Jurkat, Clone E6-1 (cell line): ENCODE data around the gene SGPP2. TPM values are rescaled to one million over a fixed set of nuclear protein-coding genes. Genes with fewer than 3 reads are reported as not detected.
"Not testable (repeated sequence)": the region's sequence is repeated elsewhere in the genome, so short reads cannot be mapped to it uniquely, and the experiment has no call there.

Experiments
- DNase-seq: peaks from one replicate; pipeline ENCODE4 v3.0.0-alpha.2; 2011; ENCODE audit warnings: low read depth, low spot score
- H3K4me3 ChIP-seq: 2 replicates; pipeline ENCODE4 v1.5.1; 2011; ENCODE audit warnings: mild to moderate bottlenecking, low read length, control low read depth, moderate library complexity
- polyA plus RNA-seq: library from polyadenylated mRNA; unstranded; fragments of >200 nt; gene quantifications from one replicate; pipeline ENCODE4 v1.2.1, GENCODE V29; 2012; ENCODE audit warnings: missing spikeins; ENCODE audit not compliant: insufficient read length, insufficient read depth

The SGPP2 gene
- polyA plus RNA-seq = 0.26 TPM

DNA sequence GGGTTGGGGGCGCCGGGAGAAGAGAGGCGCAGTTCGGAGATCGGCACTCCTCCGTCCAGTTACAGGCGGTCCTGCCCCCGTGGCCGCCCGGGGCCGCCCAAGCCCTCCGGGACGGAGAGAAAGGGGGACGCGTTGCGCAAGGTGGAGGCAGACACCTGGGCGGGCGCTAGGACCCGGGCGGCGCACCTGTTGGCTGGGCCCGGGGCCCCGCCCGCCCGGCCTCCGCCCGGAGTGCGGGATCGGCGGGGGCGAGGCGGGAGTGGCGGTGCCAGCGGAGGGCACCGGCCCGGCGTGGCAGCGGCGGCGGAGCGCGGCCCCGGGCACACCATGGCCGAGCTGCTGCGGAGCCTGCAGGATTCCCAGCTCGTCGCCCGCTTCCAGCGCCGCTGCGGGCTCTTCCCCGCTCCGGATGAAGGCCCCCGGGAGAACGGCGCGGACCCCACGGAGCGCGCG is at the start of gene SGPP2:
SGPP2 (plus strand) TSS at position 268 of the 453 bp plus-strand sequence; CDS start at position 328, 60 bp downstream.
- no peak for DNase-seq
- no peak within 1 kb of the TSS for H3K4me3 ChIP-seq

- H3K4me3 ChIP-seq = no peak overlapping the region
Observed at GRCh38 chr2:222375798-222376197, 48.5 kb upstream of the SGPP2 start.

GRCh38 chr2:222380456-222380855 is 43.9 kb upstream of the SGPP2 start:
- no peak overlapping the region for H3K4me3 ChIP-seq

More at GRCh38 chr2:222375798-222376197, 48.5 kb upstream of the SGPP2 start:
- no peak for DNase-seq

GRCh38 chr2:222381566-222381965 is 42.8 kb upstream of the SGPP2 start:
- no peak for DNase-seq
- no peak overlapping the region for H3K4me3 ChIP-seq

More at GRCh38 chr2:222380456-222380855, 43.9 kb upstream of the SGPP2 start:
- DNase-seq = no peak

DNA sequence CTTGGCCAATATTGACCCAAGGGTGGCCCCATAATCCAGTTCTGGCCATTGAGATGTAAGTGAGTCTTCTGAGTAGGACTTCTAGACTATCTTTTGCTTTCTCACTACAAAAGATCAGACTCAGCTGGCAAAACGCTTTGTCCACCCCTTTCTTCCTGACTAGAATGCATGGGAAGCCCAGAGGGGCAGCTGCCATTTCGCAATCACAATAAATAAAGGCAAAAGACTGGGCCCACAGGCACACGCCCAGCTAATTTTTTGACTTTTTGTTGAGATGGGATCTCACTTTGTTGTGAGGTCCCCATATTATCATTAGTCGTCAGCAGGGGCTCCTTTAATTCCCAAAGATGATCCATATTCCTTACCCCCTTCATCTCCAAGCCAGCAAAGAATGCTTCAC is 41.1 kb upstream of the SGPP2 start:
- DNase-seq = no peak
- H3K4me3 ChIP-seq = no peak overlapping the region

GRCh38 chr2:222391743-222392285 is 32.5 kb upstream of the SGPP2 start:
- H3K4me3 ChIP-seq = no peak overlapping the region
- DNase-seq = no peak

DNA sequence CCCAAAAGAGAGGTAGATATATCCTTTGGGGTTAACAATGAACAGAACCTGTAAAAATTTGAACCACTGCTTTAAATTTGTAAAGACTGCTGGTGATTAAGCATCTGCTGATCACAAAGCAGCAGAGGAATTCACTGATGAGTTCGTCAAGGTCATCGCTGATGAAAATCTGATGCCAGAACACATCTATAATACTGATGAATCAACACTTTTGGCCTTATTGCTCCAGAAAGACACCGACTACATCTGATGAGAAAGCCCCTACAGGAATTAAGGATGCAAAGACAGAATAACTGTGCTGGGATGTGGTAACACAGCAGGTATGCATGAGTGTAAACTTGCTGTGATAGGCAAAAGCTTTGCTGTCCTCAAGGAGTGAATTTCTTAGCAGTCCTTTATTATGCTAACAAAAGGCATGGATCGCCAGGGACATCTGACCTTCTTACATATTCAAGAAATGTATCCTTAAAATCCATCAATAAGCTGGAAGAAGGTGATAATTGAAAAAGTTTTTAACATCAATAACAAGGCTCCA is 30.5 kb upstream of the SGPP2 start:
- H3K4me3 ChIP-seq = no peak overlapping the region
- no peak for DNase-seq

GRCh38 chr2:222398446-222398885 is 25.9 kb upstream of the SGPP2 start:
- H3K4me3 ChIP-seq = no peak overlapping the region
- no peak for DNase-seq

DNA sequence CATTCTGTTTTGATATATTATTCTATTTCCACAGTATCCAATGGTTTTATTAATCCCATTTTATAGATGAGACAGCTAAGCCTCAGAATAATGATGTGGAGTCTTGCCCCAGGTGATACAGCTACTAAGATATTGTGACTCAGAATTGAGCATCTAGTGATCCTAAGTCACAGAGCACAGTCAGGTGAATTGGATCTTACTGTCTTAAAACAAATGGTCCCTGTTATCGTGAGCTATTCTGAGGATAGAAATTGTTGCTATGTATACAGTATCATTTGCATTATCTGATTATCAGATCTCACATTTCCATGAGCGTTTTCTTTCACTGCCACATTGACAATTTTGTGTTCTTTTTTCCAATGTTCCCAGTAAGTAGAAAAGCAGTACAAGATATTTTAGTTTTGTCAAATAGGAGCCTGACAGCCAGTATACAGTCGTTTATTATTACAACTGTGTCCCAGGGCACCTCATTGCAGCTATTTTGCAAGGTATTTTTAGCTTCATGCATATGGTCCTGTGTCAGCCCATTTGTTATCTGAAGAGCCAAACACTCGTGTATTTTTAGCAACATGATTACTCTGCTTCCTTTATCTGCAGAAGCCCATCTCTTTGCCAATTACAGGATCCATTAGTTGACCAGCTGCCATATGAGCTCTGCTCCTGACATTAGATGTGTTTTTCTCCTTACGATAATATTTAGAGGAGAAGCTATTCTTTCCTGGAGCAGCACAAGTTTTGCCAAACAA is 25.1 kb upstream of the SGPP2 start:
- no peak for DNase-seq
- H3K4me3 ChIP-seq = no peak overlapping the region

DNA sequence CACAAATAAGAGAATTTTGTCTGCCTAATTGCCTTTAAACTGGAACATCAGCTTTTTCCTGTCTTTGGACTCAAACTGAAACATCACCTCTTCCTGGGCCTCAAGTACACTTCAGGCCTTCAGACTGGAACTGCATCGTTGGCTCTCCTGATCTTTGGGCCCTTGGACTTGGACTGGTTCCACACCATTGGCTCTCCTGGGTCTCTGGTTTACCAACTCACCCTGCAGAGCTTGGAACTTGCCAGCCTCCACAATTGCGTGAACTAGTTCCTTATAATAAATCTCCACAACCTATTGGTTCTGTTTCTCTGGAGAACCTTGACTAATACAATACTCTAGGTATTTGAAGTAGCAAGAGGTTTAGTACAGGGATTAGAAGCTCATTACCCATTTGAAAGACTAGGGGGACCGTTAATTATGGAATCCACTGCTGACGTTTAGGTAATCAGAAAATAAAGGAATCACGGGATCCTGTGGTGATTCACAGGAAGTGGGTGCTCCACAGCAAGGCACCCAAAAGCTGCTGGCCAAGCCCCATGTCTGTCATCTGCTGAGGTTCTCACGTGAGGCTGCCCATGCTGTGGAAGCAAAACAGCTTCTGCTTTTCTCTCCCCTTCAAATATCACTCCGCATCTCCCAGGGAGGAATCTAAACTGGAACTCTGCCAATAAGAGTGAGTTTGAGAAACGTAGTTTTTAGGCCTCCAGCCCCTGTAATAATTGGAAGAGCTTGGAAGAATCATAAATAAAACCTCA is 20.0 kb upstream of the SGPP2 start:
- DNase-seq = no peak
- H3K4me3 ChIP-seq = no peak overlapping the region

DNA sequence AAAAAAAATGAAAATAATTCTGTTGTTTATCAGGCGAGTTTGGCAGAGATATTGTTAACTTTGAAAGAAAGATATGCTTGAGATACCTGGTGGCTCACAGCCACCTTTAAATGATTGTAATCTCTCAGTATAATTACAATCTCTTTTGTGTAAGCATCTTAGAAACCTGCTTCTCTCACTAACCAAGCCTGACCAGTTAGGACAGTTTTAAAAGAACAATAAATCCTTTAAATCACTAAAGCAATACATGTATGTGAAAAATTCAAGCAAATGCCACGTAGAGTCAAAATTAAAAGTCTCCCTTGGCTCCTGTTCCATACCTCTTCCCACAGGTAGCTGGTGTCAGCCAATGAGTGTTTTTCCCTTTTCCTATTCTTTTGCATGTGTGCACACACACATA is 15.7 kb upstream of the SGPP2 start:
- no peak for DNase-seq
- no peak overlapping the region for H3K4me3 ChIP-seq

GRCh38 chr2:222410534-222410933 is 13.8 kb upstream of the SGPP2 start:
- H3K4me3 ChIP-seq = no peak overlapping the region
- no peak for DNase-seq

- not testable (repeated sequence) for H3K4me3 ChIP-seq, DNase-seq
Observed at GRCh38 chr2:222412334-222412733, 12.0 kb upstream of the SGPP2 start.

GRCh38 chr2:222413295-222413911 is 10.9 kb upstream of the SGPP2 start:
- DNase-seq = no peak

GRCh38 chr2:222418739-222419138 is 5.6 kb upstream of the SGPP2 start:
- no peak for DNase-seq

More at GRCh38 chr2:222413295-222413911, 10.9 kb upstream of the SGPP2 start:
- no peak overlapping the region for H3K4me3 ChIP-seq

DNA sequence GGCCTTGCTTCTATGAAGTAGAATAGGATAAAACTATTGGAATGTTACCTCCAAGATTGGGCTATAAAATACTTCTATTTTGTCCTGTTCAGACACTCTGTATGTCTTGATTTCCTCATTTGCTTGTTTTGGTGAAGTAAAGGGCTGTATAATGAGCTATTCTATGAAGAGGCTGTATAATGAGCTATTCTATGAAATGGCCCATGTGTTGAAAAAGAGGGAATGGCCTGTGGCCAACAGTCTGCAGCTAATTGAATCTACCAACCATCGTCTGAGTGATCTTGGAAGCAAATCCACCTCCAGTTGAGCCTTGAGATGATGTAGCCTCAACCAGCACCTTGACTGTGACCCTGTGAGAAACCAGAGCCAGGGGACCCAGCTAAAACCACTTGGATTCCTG is 3.8 kb upstream of the SGPP2 start:
- H3K4me3 ChIP-seq = no peak overlapping the region
- DNase-seq = no peak

More at GRCh38 chr2:222418739-222419138, 5.6 kb upstream of the SGPP2 start:
- H3K4me3 ChIP-seq = no peak overlapping the region

DNA sequence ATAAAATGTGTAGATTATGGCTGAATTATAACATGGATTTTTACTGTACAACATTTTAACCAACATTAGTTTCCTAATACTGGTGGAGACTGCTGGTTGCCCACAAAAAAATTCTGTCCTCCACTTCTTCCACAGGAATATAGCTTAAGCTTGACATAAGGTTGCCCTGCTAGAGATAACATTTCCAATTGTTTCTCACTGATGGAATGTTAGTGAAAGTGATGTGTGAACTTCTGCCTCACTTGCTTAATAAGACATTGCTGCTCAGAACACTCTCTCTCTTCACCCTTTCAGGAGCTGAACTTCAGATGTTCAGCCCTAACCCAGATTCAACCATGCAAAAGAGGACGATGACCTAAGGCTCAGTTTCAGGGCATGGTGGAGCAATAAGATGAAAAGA is 2.7 kb upstream of the SGPP2 start:
- DNase-seq = no peak
- H3K4me3 ChIP-seq = no peak overlapping the region

GRCh38 chr2:222423186-222423585 is 1.2 kb upstream of the SGPP2 start:
- DNase-seq = no peak
- no peak overlapping the region for H3K4me3 ChIP-seq

GRCh38 chr2:222423632-222424275 is 589 bp upstream of the SGPP2 start:
- no peak for DNase-seq
- H3K4me3 ChIP-seq = no peak overlapping the region
